ENCODE measurements around the gene ANO2.

ANO2 gene

GRCh38 chr12:5655120-5655519 lies 289.9 kb downstream of the ANO2 start:
- TF ChIP-seq, protein P1, sequence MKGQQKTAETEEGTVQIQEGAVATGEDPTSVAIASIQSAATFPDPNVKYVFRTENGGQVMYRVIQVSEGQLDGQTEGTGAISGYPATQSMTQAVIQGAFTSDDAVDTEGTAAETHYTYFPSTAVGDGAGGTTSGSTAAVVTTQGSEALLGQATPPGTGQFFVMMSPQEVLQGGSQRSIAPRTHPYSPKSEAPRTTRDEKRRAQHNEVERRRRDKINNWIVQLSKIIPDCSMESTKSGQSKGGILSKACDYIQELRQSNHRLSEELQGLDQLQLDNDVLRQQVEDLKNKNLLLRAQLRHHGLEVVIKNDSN (IDR thresholded peaks at IDR 0.05), result no peak
- no peak for TF ChIP-seq TEAD4 (IDR thresholded peaks at IDR 0.05)
- no peak for TF ChIP-seq RAD21 (IDR thresholded peaks at IDR 0.05; ENCODE audit: low read depth)
- TF ChIP-seq CEBPB (IDR thresholded peaks at IDR 0.05), result no peak
- TF ChIP-seq, protein P2, sequence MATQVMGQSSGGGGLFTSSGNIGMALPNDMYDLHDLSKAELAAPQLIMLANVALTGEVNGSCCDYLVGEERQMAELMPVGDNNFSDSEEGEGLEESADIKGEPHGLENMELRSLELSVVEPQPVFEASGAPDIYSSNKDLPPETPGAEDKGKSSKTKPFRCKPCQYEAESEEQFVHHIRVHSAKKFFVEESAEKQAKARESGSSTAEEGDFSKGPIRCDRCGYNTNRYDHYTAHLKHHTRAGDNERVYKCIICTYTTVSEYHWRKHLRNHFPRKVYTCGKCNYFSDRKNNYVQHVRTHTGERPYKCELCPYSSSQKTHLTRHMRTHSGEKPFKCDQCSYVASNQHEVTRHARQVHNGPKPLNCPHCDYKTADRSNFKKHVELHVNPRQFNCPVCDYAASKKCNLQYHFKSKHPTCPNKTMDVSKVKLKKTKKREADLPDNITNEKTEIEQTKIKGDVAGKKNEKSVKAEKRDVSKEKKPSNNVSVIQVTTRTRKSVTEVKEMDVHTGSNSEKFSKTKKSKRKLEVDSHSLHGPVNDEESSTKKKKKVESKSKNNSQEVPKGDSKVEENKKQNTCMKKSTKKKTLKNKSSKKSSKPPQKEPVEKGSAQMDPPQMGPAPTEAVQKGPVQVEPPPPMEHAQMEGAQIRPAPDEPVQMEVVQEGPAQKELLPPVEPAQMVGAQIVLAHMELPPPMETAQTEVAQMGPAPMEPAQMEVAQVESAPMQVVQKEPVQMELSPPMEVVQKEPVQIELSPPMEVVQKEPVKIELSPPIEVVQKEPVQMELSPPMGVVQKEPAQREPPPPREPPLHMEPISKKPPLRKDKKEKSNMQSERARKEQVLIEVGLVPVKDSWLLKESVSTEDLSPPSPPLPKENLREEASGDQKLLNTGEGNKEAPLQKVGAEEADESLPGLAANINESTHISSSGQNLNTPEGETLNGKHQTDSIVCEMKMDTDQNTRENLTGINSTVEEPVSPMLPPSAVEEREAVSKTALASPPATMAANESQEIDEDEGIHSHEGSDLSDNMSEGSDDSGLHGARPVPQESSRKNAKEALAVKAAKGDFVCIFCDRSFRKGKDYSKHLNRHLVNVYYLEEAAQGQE (IDR thresholded peaks at IDR 0.05; ENCODE audit: low read depth), result no peak
- TF ChIP-seq CREB1 (IDR thresholded peaks at IDR 0.05; ENCODE audit: low read depth), result no peak
- no peak for TF ChIP-seq EP300 (IDR thresholded peaks at IDR 0.05; ENCODE audit: borderline replicate concordance)
- TF ChIP-seq TAF1 (IDR thresholded peaks at IDR 0.05; ENCODE audit: low read depth), result no peak
- no peak for TF ChIP-seq ZBTB7A (IDR thresholded peaks at IDR 0.05; ENCODE audit: low read depth)
- TF ChIP-seq NFIC (IDR thresholded peaks at IDR 0.05), result no peak
- TF ChIP-seq FOXM1 (IDR thresholded peaks at IDR 0.05; ENCODE audit: borderline replicate concordance, low read depth), result no peak
- no peak for TF ChIP-seq TCF12 (IDR thresholded peaks at IDR 0.05; ENCODE audit: low read depth)
- TF ChIP-seq YY1 (IDR thresholded peaks at IDR 0.05; ENCODE audit: low read depth), result no peak
- TF ChIP-seq EGR1 (IDR thresholded peaks at IDR 0.05), result no peak
- no peak for TF ChIP-seq MAX (IDR thresholded peaks at IDR 0.05)

- no peak for TF ChIP-seq CREB1 (IDR thresholded peaks at IDR 0.05; ENCODE audit: low read depth)
- no peak for TF ChIP-seq YY1 (IDR thresholded peaks at IDR 0.05; ENCODE audit: low read depth)
- TF ChIP-seq EP300 (IDR thresholded peaks at IDR 0.05; ENCODE audit: borderline replicate concordance), result no peak
- no peak for TF ChIP-seq RAD21 (IDR thresholded peaks at IDR 0.05; ENCODE audit: low read depth)
- no peak for TF ChIP-seq TAF1 (IDR thresholded peaks at IDR 0.05; ENCODE audit: low read depth)
- TF ChIP-seq FOXM1 (IDR thresholded peaks at IDR 0.05; ENCODE audit: borderline replicate concordance, low read depth), result no peak
- no peak for TF ChIP-seq MAX (IDR thresholded peaks at IDR 0.05)
- no peak for TF ChIP-seq ZBTB7A (IDR thresholded peaks at IDR 0.05; ENCODE audit: low read depth)
Measured at GRCh38 chr12:5654019-5654418, 291.0 kb downstream of the ANO2 start.

GRCh38 chr12:5650829-5651461 lies 294.1 kb downstream of the ANO2 start:
- no peak for TF ChIP-seq RAD21 (IDR thresholded peaks at IDR 0.05; ENCODE audit: low read depth)
- TF ChIP-seq, protein P1 (IDR thresholded peaks at IDR 0.05), result no peak
- no peak for TF ChIP-seq YY1 (IDR thresholded peaks at IDR 0.05; ENCODE audit: low read depth)

- TF ChIP-seq TCF12 (IDR thresholded peaks at IDR 0.05; ENCODE audit: low read depth) (no peak), EP300 (IDR thresholded peaks at IDR 0.05; ENCODE audit: borderline replicate concordance) (no peak), CREB1 (IDR thresholded peaks at IDR 0.05; ENCODE audit: low read depth) (no peak), MAX (IDR thresholded peaks at IDR 0.05) (no peak), CEBPB (IDR thresholded peaks at IDR 0.05) (no peak), TEAD4 (IDR thresholded peaks at IDR 0.05) (no peak), EGR1 (IDR thresholded peaks at IDR 0.05) (no peak), ZBTB7A (IDR thresholded peaks at IDR 0.05; ENCODE audit: low read depth) (no peak), TAF1 (IDR thresholded peaks at IDR 0.05; ENCODE audit: low read depth) (no peak), FOXM1 (IDR thresholded peaks at IDR 0.05; ENCODE audit: borderline replicate concordance, low read depth) (no peak), RAD21 (IDR thresholded peaks at IDR 0.05; ENCODE audit: low read depth) (no peak), NFIC (IDR thresholded peaks at IDR 0.05) (no peak), YY1 (IDR thresholded peaks at IDR 0.05; ENCODE audit: low read depth) (no peak)
- TF ChIP-seq, protein P1 (IDR thresholded peaks at IDR 0.05), result no peak
- TF ChIP-seq, protein P2 (IDR thresholded peaks at IDR 0.05; ENCODE audit: low read depth), result no peak
Measured at GRCh38 chr12:5650281-5650680, 294.8 kb downstream of the ANO2 start.

GRCh38 chr12:5648692-5649359 lies 296.2 kb downstream of the ANO2 start:
- no peak for TF ChIP-seq TEAD4 (IDR thresholded peaks at IDR 0.05)
- TF ChIP-seq RAD21 (IDR thresholded peaks at IDR 0.05; ENCODE audit: low read depth), result peak; percentile 52
